Heart left ventricle (tissue), 13 donors: ENCODE measurements around the gene ENKD1.

Experiments
- POLR2A ChIP-seq, 2 donors: fragments of 450-650 bp; IDR thresholded peaks; one replicate each; pipeline ENCODE4 v1.6.1; 2017; ENCODE audit warnings: antibody characterized with exemption in 2 of 2, mild to moderate bottlenecking in 2 of 2, moderate library complexity in 2 of 2
- TF ChIP-seq, protein P1 (sequence below), 12 donors: fragments of 200-600 bp; sonication (generic) in 4 of 12; IDR thresholded peaks; one replicate each; pipeline versions ENCODE4 v1.5.0 to v1.8.0; 2018 to 2022; ENCODE audit warnings: antibody characterized with exemption in 12 of 12, mild to moderate bottlenecking in 5 of 12
- donor health status: ischemic (EF 13 %, LVEDD 7.1; RV severe dilation, severe dysfunction).
- donor health status: DM: no; HTN: yes; CAD: no.
- donor health status: DM: no; HTN: no; CAD: no.
- donor health status: ischemic (EF 25% LVEDD 6.9; RV normal size, moderate dysfunction).
- donor health status: ischemic (EF 25% LVEDD 5.7; RV mildly dilated, moderate dysfunction).
- donor health status: ischemic (EF 35%, LVEDD 5.7; RV mildly dilated, moderate dysfunction).
- donor health status: nonischemic (EF 11% LVEDD 7.7; RV severe dilation, severe dysfunction).
- donor health status: DM: yes; HTN: yes; CAD: no.
- donor health status: PGD.
- donor health status: ischemic (EF 29% LVEDD 5.4; RV normal size, mild dysfunction).
- donor health status: nonischemic (EF 23%, LVEDD 6.1; RV moderate dilation, normal function).

DNA sequence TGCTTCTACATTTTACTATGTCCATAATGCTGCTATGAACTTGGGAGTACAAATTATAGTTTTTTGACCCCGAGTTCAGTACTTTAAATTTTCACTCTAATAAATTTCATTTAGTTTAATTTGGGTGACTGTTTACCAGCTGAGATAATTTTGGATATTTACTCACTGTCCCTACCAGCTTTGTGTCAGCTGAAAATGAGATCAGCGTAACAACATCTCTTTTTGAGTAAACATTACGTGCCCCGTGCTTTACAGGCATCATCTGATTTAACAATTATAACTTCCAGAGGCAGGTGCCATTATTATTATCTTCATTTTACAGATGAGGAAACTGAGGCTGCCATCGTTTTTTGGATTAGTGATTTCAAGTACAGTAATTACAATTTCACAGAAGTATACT lies 37.6 kb upstream of the ENKD1 start:
- TF ChIP-seq, protein P1, sequence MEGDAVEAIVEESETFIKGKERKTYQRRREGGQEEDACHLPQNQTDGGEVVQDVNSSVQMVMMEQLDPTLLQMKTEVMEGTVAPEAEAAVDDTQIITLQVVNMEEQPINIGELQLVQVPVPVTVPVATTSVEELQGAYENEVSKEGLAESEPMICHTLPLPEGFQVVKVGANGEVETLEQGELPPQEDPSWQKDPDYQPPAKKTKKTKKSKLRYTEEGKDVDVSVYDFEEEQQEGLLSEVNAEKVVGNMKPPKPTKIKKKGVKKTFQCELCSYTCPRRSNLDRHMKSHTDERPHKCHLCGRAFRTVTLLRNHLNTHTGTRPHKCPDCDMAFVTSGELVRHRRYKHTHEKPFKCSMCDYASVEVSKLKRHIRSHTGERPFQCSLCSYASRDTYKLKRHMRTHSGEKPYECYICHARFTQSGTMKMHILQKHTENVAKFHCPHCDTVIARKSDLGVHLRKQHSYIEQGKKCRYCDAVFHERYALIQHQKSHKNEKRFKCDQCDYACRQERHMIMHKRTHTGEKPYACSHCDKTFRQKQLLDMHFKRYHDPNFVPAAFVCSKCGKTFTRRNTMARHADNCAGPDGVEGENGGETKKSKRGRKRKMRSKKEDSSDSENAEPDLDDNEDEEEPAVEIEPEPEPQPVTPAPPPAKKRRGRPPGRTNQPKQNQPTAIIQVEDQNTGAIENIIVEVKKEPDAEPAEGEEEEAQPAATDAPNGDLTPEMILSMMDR (IDR thresholded peaks at IDR 0.05) = no peak
- no peak for TF ChIP-seq POLR2A (IDR thresholded peaks at IDR 0.05)
